ENCODE data around the gene MYH9.

- TF ChIP-seq CTCF (conservative IDR thresholded peaks at IDR 0.05; ENCODE audit: low read length) (no peak), EZH2phosphoT487 (IDR thresholded peaks at IDR 0.05; ENCODE audit: borderline replicate concordance, low read depth, low read length) (no peak)
Measured at GRCh38 chr22:36339171-36340065, 48.3 kb downstream of the MYH9 start.
